ENCODE data around the gene S100A1. TPM values are rescaled to one million over a fixed set of nuclear protein-coding genes. Genes with fewer than 3 reads are reported as not detected.
A peak's percentile ranks its signal among the peaks of the same experiment; 100 is the strongest.

S100A1 gene
- total RNA-seq, 1 experiment from 2014 or later = 0.46 TPM

DNA sequence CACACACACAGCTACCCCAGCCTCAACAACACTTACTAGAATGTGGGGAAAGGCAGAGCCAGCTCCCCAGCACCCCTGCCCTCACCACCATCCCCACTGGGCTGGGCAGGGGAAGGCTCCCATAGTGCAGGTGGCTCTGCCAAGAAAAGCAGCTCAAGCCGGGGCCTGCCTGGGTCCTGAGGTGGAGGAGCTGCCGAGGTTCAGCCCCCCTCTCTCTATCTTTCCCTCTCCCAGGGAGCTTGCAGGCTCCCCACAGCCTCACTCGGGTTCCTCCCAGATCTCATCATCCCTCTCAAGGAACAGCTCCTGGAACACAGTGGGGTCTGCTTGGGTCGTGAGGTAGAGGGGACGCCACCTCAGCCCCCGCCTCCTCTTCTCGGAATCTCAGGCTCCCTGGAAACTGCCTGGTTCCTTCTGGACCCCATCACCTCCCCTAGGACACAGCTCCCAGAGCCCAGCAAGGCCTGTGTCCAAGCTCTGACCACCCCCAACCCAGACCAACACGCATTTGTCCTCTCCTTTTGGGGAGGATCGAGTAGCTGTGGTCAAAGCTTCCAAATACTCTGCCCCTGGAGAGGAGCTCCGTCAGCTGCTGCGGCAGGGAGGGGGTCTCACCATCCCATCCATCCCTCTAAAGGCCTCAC, 16.0 kb upstream of the S100A1 start:
- BruUV-seq (replicated peaks) = no TSS peak
- no peaks in the 10 kb centered on the region for H3K9me2 ChIP-seq (ENCODE audit: insufficient read depth)
- H3K4me2 ChIP-seq = peak overlapping the region; percentile 84
- no peaks in the 10 kb centered on the region for H4K20me1 ChIP-seq (ENCODE audit: insufficient read depth)
- peaks cover 74% of the 10 kb centered on the region for H3K4me1 ChIP-seq (replicated peaks; ENCODE audit: insufficient read depth)
- intact Hi-C loops (cut with micrococcal nuclease; ENCODE audit: unreplicated experiment) = no loop called here
- CTCF ChIA-PET = interaction anchor here (0.6 to 2.6 kb wide), 3 partner anchors 15 to 102 kb away, joined by 4 to 19 read pairs (median 8); partner anchors contain the start of gene S100A13
- H3K79me2 ChIP-seq (ENCODE audit: low read depth) = peaks cover 62% of the 10 kb centered on the region
- peaks cover 10% of the 10 kb centered on the region for H3K36me3 ChIP-seq (ENCODE audit: low read depth)
- no peaks in the 10 kb centered on the region for H3K9me3 ChIP-seq (ENCODE audit: insufficient read depth, low read depth)
- TF ChIP-seq, protein P1, sequence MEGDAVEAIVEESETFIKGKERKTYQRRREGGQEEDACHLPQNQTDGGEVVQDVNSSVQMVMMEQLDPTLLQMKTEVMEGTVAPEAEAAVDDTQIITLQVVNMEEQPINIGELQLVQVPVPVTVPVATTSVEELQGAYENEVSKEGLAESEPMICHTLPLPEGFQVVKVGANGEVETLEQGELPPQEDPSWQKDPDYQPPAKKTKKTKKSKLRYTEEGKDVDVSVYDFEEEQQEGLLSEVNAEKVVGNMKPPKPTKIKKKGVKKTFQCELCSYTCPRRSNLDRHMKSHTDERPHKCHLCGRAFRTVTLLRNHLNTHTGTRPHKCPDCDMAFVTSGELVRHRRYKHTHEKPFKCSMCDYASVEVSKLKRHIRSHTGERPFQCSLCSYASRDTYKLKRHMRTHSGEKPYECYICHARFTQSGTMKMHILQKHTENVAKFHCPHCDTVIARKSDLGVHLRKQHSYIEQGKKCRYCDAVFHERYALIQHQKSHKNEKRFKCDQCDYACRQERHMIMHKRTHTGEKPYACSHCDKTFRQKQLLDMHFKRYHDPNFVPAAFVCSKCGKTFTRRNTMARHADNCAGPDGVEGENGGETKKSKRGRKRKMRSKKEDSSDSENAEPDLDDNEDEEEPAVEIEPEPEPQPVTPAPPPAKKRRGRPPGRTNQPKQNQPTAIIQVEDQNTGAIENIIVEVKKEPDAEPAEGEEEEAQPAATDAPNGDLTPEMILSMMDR (conservative IDR thresholded peaks at IDR 0.05) = no peak
- no peak for TF ChIP-seq EZH2 (IDR thresholded peaks at IDR 0.05; ENCODE audit: low read depth)
- peak overlapping the region; percentile 78 for H3K27ac ChIP-seq
- H3F3A ChIP-seq (ENCODE audit: insufficient read depth, low read depth) = peaks cover 47% of the 10 kb centered on the region
- H3K4me3 ChIP-seq = peak overlapping the region; percentile 89
- POLR2A ChIA-PET (ENCODE audit: unreplicated experiment) = interaction anchor here (0.5 to 1.4 kb wide), 14 partner anchors 8 to 1116 kb away, joined by 3 to 48 read pairs (median 4); partner anchors contain the start of genes CHTOP, S100A1, S100A13 and S100A5
- no peak overlapping the region for H2AFZ ChIP-seq
- no peak for DNase-seq
- H3K27me3 ChIP-seq (ENCODE audit: insufficient read depth, low read depth) = no peaks in the 10 kb centered on the region

DNA sequence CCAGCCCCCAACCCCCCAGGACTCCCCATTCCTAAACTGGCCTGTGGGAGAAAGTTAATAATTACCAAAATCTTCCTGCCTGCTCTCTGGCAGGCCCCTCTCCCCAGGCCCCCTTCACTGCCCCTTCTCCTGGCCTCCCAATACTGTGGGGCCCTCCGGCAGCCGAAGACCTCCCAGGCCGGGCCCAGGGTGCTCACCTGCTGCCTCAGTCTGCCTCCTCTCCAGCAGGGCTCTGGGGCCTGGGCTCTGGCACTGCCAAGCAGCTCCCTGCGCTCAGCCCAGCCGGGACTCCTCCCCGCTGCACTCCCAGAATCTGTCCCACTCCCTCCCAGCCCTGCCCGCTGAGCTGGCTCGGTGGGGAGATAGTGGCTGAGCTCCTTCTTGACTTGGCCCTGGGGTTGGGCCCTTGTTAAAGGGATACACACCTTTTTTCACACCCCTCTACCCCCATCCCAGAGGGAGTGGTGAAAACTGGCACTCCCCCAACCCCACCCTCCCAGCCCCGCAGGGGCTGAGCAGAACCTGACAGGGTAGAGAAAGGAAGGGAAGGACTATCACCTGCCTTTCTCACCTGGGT, 15.4 kb upstream of the S100A1 start, which contains the start of gene S100A16:
Gene S100A16 (minus strand): TSS at position 383 of the 577 bp plus-strand sequence. CDS start 4,986 bp downstream, outside the sequence.
- ChIA-PET POLR2A (ENCODE audit: unreplicated experiment) (interaction anchor here (0.6 to 1.4 kb wide), 13 partner anchors 9 to 730 kb away, joined by 3 to 48 read pairs (median 4); partner anchors contain the start of genes CHTOP, S100A1, S100A13 and S100A5), CTCF (interaction anchor here (0.6 to 2.6 kb wide), 3 partner anchors 14 to 102 kb away, joined by 4 to 19 read pairs (median 8); partner anchors contain the start of gene S100A13)
- Histone ChIP-seq H3K36me3 (ENCODE audit: low read depth) (peaks cover 6% of the 10 kb centered on the region), H3K27ac (peak within 1 kb of the TSS; percentile 78), H3K9me2 (ENCODE audit: insufficient read depth) (no peaks in the 10 kb centered on the region), H3K79me2 (ENCODE audit: low read depth) (peaks cover 56% of the 10 kb centered on the region), H3K4me3 (peak within 1 kb of the TSS; percentile 89), H3K27me3 (ENCODE audit: insufficient read depth, low read depth) (no peaks in the 10 kb centered on the region), H4K20me1 (ENCODE audit: insufficient read depth) (no peaks in the 10 kb centered on the region), H3F3A (ENCODE audit: insufficient read depth, low read depth) (peaks cover 47% of the 10 kb centered on the region), H3K9me3 (ENCODE audit: insufficient read depth, low read depth) (no peaks in the 10 kb centered on the region), H2AFZ (no peak within 1 kb of the TSS), H3K4me2 (peak within 1 kb of the TSS; percentile 88), H3K4me1 (replicated peaks; ENCODE audit: insufficient read depth) (peaks cover 73% of the 10 kb centered on the region)
- intact Hi-C loops (cut with micrococcal nuclease; ENCODE audit: unreplicated experiment) = loop anchor here (1.0 kb wide), 1 partner anchor 20 kb away; no protein-coding TSS in a partner anchor
- BruUV-seq (replicated peaks) = no TSS peak
- DNase-seq = peak; percentile 86 to 91
- no peak for TF ChIP-seq EZH2 (IDR thresholded peaks at IDR 0.05; ENCODE audit: low read depth)
- TF ChIP-seq, protein P1 (conservative IDR thresholded peaks at IDR 0.05) = no peak

- no peaks in the 10 kb centered on the region for H3K27me3 ChIP-seq (ENCODE audit: insufficient read depth, low read depth)
- peaks cover 49% of the 10 kb centered on the region for H3F3A ChIP-seq (ENCODE audit: insufficient read depth, low read depth)
- no peaks in the 10 kb centered on the region for H3K9me3 ChIP-seq (ENCODE audit: insufficient read depth, low read depth)
- ChIA-PET CTCF (interaction anchor here (1.1 to 2.6 kb wide), 3 partner anchors 14 to 41 kb away, joined by 6 to 19 read pairs (median 8); partner anchors contain the start of gene S100A13), POLR2A (ENCODE audit: unreplicated experiment) (interaction anchor here (0.6 to 1.4 kb wide), 8 partner anchors 14 to 78 kb away, joined by 3 to 48 read pairs (median 4); partner anchors contain the start of genes CHTOP, S100A1, S100A13 and S100A5)
- H3K4me1 ChIP-seq (replicated peaks; ENCODE audit: insufficient read depth) = peaks cover 67% of the 10 kb centered on the region
- no peak for DNase-seq
- H3K9me2 ChIP-seq (ENCODE audit: insufficient read depth) = no peaks in the 10 kb centered on the region
- peak overlapping the region; percentile 84 for H3K4me2 ChIP-seq
- peaks cover 56% of the 10 kb centered on the region for H3K79me2 ChIP-seq (ENCODE audit: low read depth)
- no peaks in the 10 kb centered on the region for H4K20me1 ChIP-seq (ENCODE audit: insufficient read depth)
- BruUV-seq (replicated peaks) = no TSS peak
- no peak overlapping the region for H2AFZ ChIP-seq
- H3K27ac ChIP-seq = peak overlapping the region; percentile 78
- intact Hi-C loops (cut with micrococcal nuclease; ENCODE audit: unreplicated experiment) = loop anchor here (1.0 kb wide), 1 partner anchor 20 kb away; no protein-coding TSS in a partner anchor
- peak overlapping the region; percentile 89; the same call in 1 of the 2 replicates for H3K4me3 ChIP-seq
- H3K36me3 ChIP-seq (ENCODE audit: low read depth) = peaks cover 6% of the 10 kb centered on the region
- TF ChIP-seq, protein P1 (conservative IDR thresholded peaks at IDR 0.05) = no peak
- no peak for TF ChIP-seq EZH2 (IDR thresholded peaks at IDR 0.05; ENCODE audit: low read depth)
Measured at GRCh38 chr1:153613406-153613805, 14.8 kb upstream of the S100A1 start.

Measured in PC-9 (cell line).